Trophoblast cell (in vitro differentiated cells and primary cell): Measurements from ENCODE around the gene GTF3C2.

Source experiments
- DNase-seq, 2 donors: peaks; one replicate each; pipeline ENCODE4 v3.0.0-alpha.2; 2016
- H2AFZ ChIP-seq: 2 replicates; pipeline ENCODE4 v1.6.1; 2013; ENCODE audit warnings: low read length, moderate library complexity, mild to moderate bottlenecking; ENCODE audit not compliant: insufficient read depth, poor library complexity
- H2AK5ac ChIP-seq: 2 replicates; pipeline ENCODE4 v1.6.1; 2013; ENCODE audit warnings: mild to moderate bottlenecking, low read length
- H2BK120ac ChIP-seq: 2 replicates; pipeline ENCODE4 v1.6.1; 2013; ENCODE audit warnings: low read length, mild to moderate bottlenecking, moderate library complexity; ENCODE audit not compliant: insufficient read depth, poor library complexity
- H2BK12ac ChIP-seq: 2 replicates; pipeline ENCODE4 v1.6.1; 2013; ENCODE audit warnings: mild to moderate bottlenecking, low read length, moderate library complexity
- H2BK5ac ChIP-seq: 2 replicates; pipeline ENCODE4 v1.6.1; 2013; ENCODE audit warnings: low read length, low read depth, moderate library complexity, mild to moderate bottlenecking; ENCODE audit not compliant: poor library complexity
- H3K14ac ChIP-seq: 2 replicates; pipeline ENCODE4 v1.6.1; 2013; ENCODE audit warnings: mild to moderate bottlenecking, low read length
- H3K18ac ChIP-seq: 2 replicates; pipeline ENCODE4 v1.6.1; 2013; ENCODE audit warnings: mild to moderate bottlenecking, low read length
- H3K23ac ChIP-seq: 2 replicates; pipeline ENCODE4 v1.6.1; 2013; ENCODE audit warnings: low read length
- H3K27ac ChIP-seq: 2 replicates; pipeline ENCODE4 v1.5.1; 2013; ENCODE audit warnings: low read depth, mild to moderate bottlenecking, inconsistent platforms, low read length, moderate library complexity
- H3K27me3 ChIP-seq: 2 replicates; pipeline ENCODE4 v1.6.1; 2013; ENCODE audit warnings: inconsistent platforms, mild to moderate bottlenecking, low read length, moderate library complexity; ENCODE audit not compliant: insufficient read depth
- H3K36me3 ChIP-seq, 2 experiments: 1 replicate in 1 of 2; 2 replicates in 1 of 2; pipeline ENCODE4 v1.6.1; 2013; ENCODE audit warnings: low read length in 2 of 2, mild to moderate bottlenecking in 2 of 2, moderate library complexity in 1 of 2; ENCODE audit not compliant: insufficient read depth in 2 of 2, control insufficient read depth in 1 of 2
- H3K4ac ChIP-seq: 2 replicates; pipeline ENCODE4 v1.6.1; 2013; ENCODE audit warnings: low read depth, mild to moderate bottlenecking, low read length, moderate library complexity
- H3K4me1 ChIP-seq, 2 experiments: 1 replicate in 1 of 2; 2 replicates in 1 of 2; pipeline ENCODE4 v1.6.1; 2013; ENCODE audit warnings: low read length in 2 of 2, mild to moderate bottlenecking in 2 of 2, moderate library complexity in 1 of 2; ENCODE audit not compliant: insufficient read depth in 2 of 2, control insufficient read depth in 1 of 2
- H3K4me2 ChIP-seq: 2 replicates; pipeline ENCODE4 v1.6.1; 2013; ENCODE audit warnings: inconsistent platforms, mild to moderate bottlenecking, low read length, moderate library complexity
- H3K4me3 ChIP-seq: 2 replicates; pipeline ENCODE4 v1.5.1; 2013; ENCODE audit warnings: mild to moderate bottlenecking, low read depth, low read length, inconsistent platforms
- H3K79me1 ChIP-seq: one replicate; pipeline ENCODE4 v1.6.1; 2013; ENCODE audit warnings: low read length
- H3K79me2 ChIP-seq: 2 replicates; pipeline ENCODE4 v1.6.1; 2013; ENCODE audit warnings: low read length, mild to moderate bottlenecking; ENCODE audit not compliant: control insufficient read depth, insufficient read depth, poor library complexity
- H3K9ac ChIP-seq: 2 replicates; pipeline ENCODE4 v1.6.1; 2013; ENCODE audit warnings: mild to moderate bottlenecking, low read length
- H3K9me3 ChIP-seq: 2 replicates; pipeline ENCODE4 v1.6.1; 2013; ENCODE audit warnings: low read depth, mild to moderate bottlenecking, control low read depth, inconsistent platforms, low read length; ENCODE audit not compliant: insufficient read depth
- H4K12ac ChIP-seq: 2 replicates; pipeline ENCODE4 v1.6.1; 2013; ENCODE audit warnings: low read depth, mild to moderate bottlenecking, low read length, moderate library complexity
- H4K8ac ChIP-seq: 2 replicates; pipeline ENCODE4 v1.6.1; 2013; ENCODE audit warnings: low read depth, mild to moderate bottlenecking, low read length, moderate library complexity
- H4K91ac ChIP-seq: one replicate; pipeline ENCODE4 v1.6.1; 2013; ENCODE audit warnings: low read depth, mild to moderate bottlenecking, low read length, moderate library complexity
- WGBS: extraction: QIAGEN DNeasy Blood & Tissue Kit; methylation state at CpG from one replicate; pipeline ENCODE4 v1.1.7; 2013; ENCODE audit warnings: missing lambda C conversion rate; ENCODE audit not compliant: insufficient read length, insufficient coverage; ENCODE audit errors: extremely low coverage; 5-methylcytosine and 5-hydroxymethylcytosine counted together

Gene GTF3C2

DNA sequence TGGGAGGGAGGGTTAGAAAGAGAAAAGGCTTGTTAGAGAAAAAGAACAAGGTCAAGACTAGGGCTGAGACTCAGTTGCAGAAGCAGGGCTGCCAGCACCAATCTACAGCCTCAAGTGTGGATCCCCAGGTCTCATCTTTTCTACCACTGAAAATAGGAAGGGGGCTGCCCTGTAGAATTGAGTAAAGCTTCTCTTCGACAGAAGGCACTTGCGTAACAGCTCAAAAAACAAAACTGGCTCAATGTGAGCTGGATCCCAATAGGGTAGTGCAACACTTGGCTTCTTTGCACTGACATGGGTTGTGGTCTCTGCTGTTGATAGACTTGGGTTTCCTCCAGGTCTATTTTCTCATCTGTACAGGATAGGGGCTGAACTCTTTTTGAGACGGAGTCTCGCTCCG lies 31.8 kb downstream of the GTF3C2 start:
- no CpG with 5 or more reads among the region's 5 CpGs for WGBS
- no peak overlapping the region for H3K27ac ChIP-seq

DNA sequence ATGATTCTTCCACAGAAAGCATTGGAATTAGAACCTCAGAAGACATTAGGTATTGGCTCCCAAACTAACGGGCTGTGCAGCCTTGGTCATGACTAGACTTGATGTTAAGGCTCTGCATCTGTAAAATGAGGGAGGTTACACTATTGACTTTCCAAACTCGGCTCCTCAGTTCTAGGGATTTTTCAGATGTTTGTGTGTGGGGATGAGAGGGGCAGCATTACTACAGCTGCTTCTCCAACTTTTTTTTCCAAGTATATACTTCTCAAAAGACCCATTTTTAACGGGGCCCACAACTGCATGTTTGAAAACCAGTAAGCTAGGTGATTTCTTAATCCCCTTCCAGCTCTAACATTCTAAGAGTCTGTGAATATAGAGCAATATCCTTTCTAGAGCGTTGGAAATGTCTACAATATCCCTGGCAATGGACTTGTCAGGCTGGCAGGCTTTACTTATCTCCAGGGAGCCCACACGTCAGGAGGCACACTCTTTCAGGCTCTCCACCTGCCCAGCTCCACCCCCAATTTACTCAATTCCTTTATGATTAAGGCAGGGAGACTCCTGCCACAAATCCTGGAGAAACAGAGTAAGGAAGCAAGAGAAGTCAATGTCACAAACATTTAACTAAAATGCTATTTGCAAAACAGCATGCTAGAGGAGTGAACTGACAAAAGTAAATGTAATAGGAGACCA lies 32.8 kb downstream of the GTF3C2 start:
- Histone ChIP-seq H3K9me3 (peaks cover 2% of the 10 kb centered on the region), H4K8ac (peak overlapping the region; percentile 98), H3K23ac (no peak overlapping the region), H3K4me1 (peaks cover 14 to 17% of the 10 kb centered on the region in 2 experiments), H2AFZ (no peak overlapping the region), H3K4me3 (peak overlapping the region; percentile 82), H3K27ac (no peak overlapping the region), H2BK120ac (peak overlapping the region; percentile 73), H2AK5ac (peak overlapping the region; percentile 21), H3K79me2 (peaks cover 12% of the 10 kb centered on the region), H3K4ac (peak overlapping the region; percentile 48), H3K27me3 (no peaks in the 10 kb centered on the region), H4K12ac (peak overlapping the region; percentile 79), H3K4me2 (peak overlapping the region; percentile 87), H3K36me3 (peaks cover 13 to 28% of the 10 kb centered on the region in 2 experiments), H4K91ac (peak overlapping the region; percentile 92), H3K14ac (peak overlapping the region; percentile 93), H3K79me1 (peaks cover 18% of the 10 kb centered on the region), H3K18ac (no peak overlapping the region), H3K9ac (peak overlapping the region; percentile 96), H2BK12ac (no peak overlapping the region), H2BK5ac (no peak overlapping the region)
- no peak for DNase-seq
- no CpG with 5 or more reads among the region's 5 CpGs for WGBS

More for the DNA sequence above, 31.8 kb downstream of the GTF3C2 start:
- H3K27me3 ChIP-seq, result no peaks in the 10 kb centered on the region
- H3K23ac ChIP-seq, result no peak overlapping the region
- peaks cover 18% of the 10 kb centered on the region for H3K79me1 ChIP-seq
- H2BK12ac ChIP-seq, result no peak overlapping the region
- H3K9ac ChIP-seq, result no peak overlapping the region
- no peak overlapping the region for H3K14ac ChIP-seq
- no peak overlapping the region for H4K12ac ChIP-seq
- no peak for DNase-seq
- peaks cover 14 to 17% of the 10 kb centered on the region in 2 experiments for H3K4me1 ChIP-seq
- H3K4me2 ChIP-seq, result no peak overlapping the region
- no peak overlapping the region for H4K91ac ChIP-seq
- H2AK5ac ChIP-seq, result no peak overlapping the region
- H2BK120ac ChIP-seq, result no peak overlapping the region
- H3K4me3 ChIP-seq, result no peak overlapping the region
- no peak overlapping the region for H2BK5ac ChIP-seq
- no peak overlapping the region for H3K18ac ChIP-seq
- no peak overlapping the region for H4K8ac ChIP-seq
- peaks cover 19 to 35% of the 10 kb centered on the region in 2 experiments for H3K36me3 ChIP-seq
- peaks cover 12% of the 10 kb centered on the region for H3K79me2 ChIP-seq
- H3K9me3 ChIP-seq, result peaks cover 2% of the 10 kb centered on the region
- no peak overlapping the region for H2AFZ ChIP-seq
- no peak overlapping the region for H3K4ac ChIP-seq

DNA sequence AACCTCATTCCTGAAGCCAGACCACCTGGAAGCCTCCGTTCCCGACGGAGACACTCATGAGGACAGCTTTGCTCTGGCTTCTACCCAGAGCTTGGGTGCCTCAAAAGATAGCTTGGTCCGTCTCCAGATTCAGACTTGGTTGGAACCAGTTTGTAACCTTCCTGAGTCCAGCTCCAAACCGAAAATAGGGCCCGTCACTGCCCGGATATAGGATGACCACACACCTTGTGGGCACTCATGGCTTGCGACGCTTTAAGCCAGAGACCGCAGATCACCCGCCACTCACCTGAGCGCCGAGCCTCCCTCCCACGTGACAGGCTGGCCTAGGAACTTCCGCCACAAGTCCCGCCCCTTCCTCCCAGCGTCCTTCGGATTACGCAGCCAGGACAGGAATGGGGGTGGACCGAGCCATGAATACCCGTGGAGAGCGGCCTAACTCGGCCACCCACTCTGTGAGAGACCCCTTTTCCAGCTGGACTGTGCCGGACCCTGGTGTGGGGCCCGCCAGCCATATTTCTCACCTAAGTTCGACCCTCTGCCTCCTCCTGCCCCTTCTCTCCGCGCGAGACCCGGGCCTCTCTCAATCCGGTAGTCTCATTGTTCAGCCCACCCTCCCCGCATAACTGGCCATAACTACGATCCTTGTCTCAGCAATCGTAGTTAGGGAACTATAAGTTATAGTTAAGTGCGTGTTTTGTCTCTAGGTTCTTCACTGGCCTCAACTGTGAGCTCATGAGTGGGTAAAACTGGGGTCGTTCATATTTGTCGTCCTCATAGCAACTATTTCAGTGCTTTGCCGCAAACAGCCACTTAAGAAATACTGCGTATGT lies 33.6 kb downstream of the GTF3C2 start, which contains the start of gene MPV17:
Gene MPV17, minus strand, starts transcription at position 332 of the 830 bp plus-strand sequence. CDS start 580 bp downstream, outside the sequence.
- H4K12ac ChIP-seq, result peak within 1 kb of the TSS; percentile 84
- H2BK120ac ChIP-seq, result peak within 1 kb of the TSS; percentile 92
- H3K18ac ChIP-seq, result peak within 1 kb of the TSS; percentile 93
- H3K23ac ChIP-seq, result no peak within 1 kb of the TSS
- H4K8ac ChIP-seq, result peak within 1 kb of the TSS; percentile 98
- peak within 1 kb of the TSS; percentile 63 for H3K27ac ChIP-seq
- H4K91ac ChIP-seq, result peak within 1 kb of the TSS; percentile 92
- no CpG with 5 or more reads among the region's 39 CpGs for WGBS
- H2BK5ac ChIP-seq, result peak within 1 kb of the TSS; percentile 85
- peaks cover 18% of the 10 kb centered on the region for H3K79me1 ChIP-seq
- H2AFZ ChIP-seq, result peak within 1 kb of the TSS; percentile 33
- peak within 1 kb of the TSS; percentile 82 for H3K4me3 ChIP-seq
- peak within 1 kb of the TSS; percentile 41 for H2BK12ac ChIP-seq
- H3K4me1 ChIP-seq, result peaks cover 14 to 17% of the 10 kb centered on the region in 2 experiments
- H3K9ac ChIP-seq, result peak within 1 kb of the TSS; percentile 96
- H3K36me3 ChIP-seq, result peaks cover 13 to 21% of the 10 kb centered on the region in 2 experiments
- peak within 1 kb of the TSS; percentile 71 for H3K4ac ChIP-seq
- H3K79me2 ChIP-seq, result peaks cover 12% of the 10 kb centered on the region
- peak; percentile 96 for DNase-seq
- peak within 1 kb of the TSS; percentile 93 for H3K14ac ChIP-seq
- peak within 1 kb of the TSS; percentile 77 for H2AK5ac ChIP-seq
- peaks cover 2% of the 10 kb centered on the region for H3K9me3 ChIP-seq
- H3K27me3 ChIP-seq, result no peaks in the 10 kb centered on the region
- peak within 1 kb of the TSS; percentile 87 for H3K4me2 ChIP-seq

DNA sequence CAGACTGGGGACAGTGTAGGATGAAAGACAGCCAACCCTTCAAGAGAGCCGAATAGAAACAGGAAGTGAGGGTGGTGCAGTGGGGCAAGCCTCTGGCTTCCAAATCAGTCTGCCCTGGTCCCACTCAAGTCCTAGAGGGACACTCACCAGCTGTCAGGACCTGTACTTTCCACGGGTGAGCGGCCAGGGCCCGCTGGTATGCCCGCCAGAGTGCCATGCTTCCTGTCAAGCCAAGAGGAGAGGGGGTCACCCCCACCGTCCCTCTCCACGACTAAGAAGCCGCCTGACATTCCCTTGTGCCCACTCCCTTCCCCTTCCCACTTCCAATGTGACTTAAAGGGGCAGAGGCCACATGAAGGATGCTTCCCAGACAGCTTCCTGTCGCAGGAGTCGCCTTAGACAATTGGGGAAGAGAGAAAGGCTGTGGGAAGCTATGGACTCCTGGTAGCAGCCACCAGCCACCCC lies 34.2 kb downstream of the GTF3C2 start:
- peak; percentile 5 to 22 for DNase-seq
- peak overlapping the region; percentile 26 for H2AFZ ChIP-seq
- H3K9ac ChIP-seq, result peak overlapping the region; percentile 72
- H4K12ac ChIP-seq, result peak overlapping the region; percentile 84
- peaks cover 18% of the 10 kb centered on the region for H3K79me1 ChIP-seq
- H3K14ac ChIP-seq, result peak overlapping the region; percentile 89
- H2BK120ac ChIP-seq, result peak overlapping the region; percentile 92
- H3K27me3 ChIP-seq, result no peaks in the 10 kb centered on the region
- peak overlapping the region; percentile 41 for H2BK12ac ChIP-seq
- H3K9me3 ChIP-seq, result peaks cover 2% of the 10 kb centered on the region
- H3K4me1 ChIP-seq, result peaks cover 14 to 17% of the 10 kb centered on the region in 2 experiments
- peak overlapping the region; percentile 88 for H4K91ac ChIP-seq
- WGBS, result no CpG with 5 or more reads among the region's 10 CpGs
- H3K27ac ChIP-seq, result peak overlapping the region; percentile 60
- peak overlapping the region; percentile 75 for H4K8ac ChIP-seq
- H3K18ac ChIP-seq, result peak overlapping the region; percentile 93
- peak overlapping the region; percentile 71 for H3K4ac ChIP-seq
- peaks cover 12% of the 10 kb centered on the region for H3K79me2 ChIP-seq
- H3K23ac ChIP-seq, result no peak overlapping the region
- H3K4me2 ChIP-seq, result peak overlapping the region; percentile 87
- H2BK5ac ChIP-seq, result peak overlapping the region; percentile 82
- H2AK5ac ChIP-seq, result peak overlapping the region; percentile 77
- peaks cover 11 to 18% of the 10 kb centered on the region in 2 experiments for H3K36me3 ChIP-seq
- H3K4me3 ChIP-seq, result peak overlapping the region; percentile 71
